Endothelial cell (in vitro differentiated cells): ENCODE data around the gene FGFBP1. TPM values are rescaled to one million over a fixed set of nuclear protein-coding genes. Genes with fewer than 3 reads are reported as not detected.

ENCODE experiments used
- DNase-seq: peaks from one replicate; pipeline ENCODE4 v3.0.0; 2021; ENCODE audit warnings: low spot score
- H3K27ac Mint-ChIP-seq: one replicate; pipeline ENCODE4 v1.8.0; 2021; ENCODE audit warnings: mixed read lengths, inconsistent platforms; ENCODE audit not compliant: unreplicated experiment
- H3K27me3 Mint-ChIP-seq: one replicate; pipeline ENCODE4 v1.8.0; 2021; ENCODE audit warnings: mild to moderate bottlenecking, moderate library complexity, mixed read lengths, inconsistent platforms; ENCODE audit not compliant: unreplicated experiment
- H3K36me3 Mint-ChIP-seq: one replicate; pipeline ENCODE4 v1.8.0; 2021; ENCODE audit warnings: mild to moderate bottlenecking, low read depth, mixed read lengths, inconsistent platforms; ENCODE audit not compliant: unreplicated experiment
- H3K4me1 Mint-ChIP-seq: one replicate; pipeline ENCODE4 v1.8.0; 2021; ENCODE audit warnings: mild to moderate bottlenecking, mixed read lengths, inconsistent platforms; ENCODE audit not compliant: unreplicated experiment
- H3K4me3 Mint-ChIP-seq: one replicate; pipeline ENCODE4 v1.8.0; 2021; ENCODE audit warnings: mild to moderate bottlenecking, mixed read lengths, inconsistent platforms; ENCODE audit not compliant: unreplicated experiment
- H3K9me3 Mint-ChIP-seq: one replicate; pipeline ENCODE4 v1.8.0; 2021; ENCODE audit warnings: mixed read lengths, inconsistent platforms; ENCODE audit not compliant: unreplicated experiment
- CTCF ChIP-seq: fragments of 200-600 bp; sonication (generic); IDR thresholded peaks from one replicate; pipeline ENCODE4 v1.5.0; 2021; ENCODE audit warnings: antibody characterized with exemption; ENCODE audit not compliant: unreplicated experiment
- total RNA-seq: library from RNA; stranded (reverse); fragmentation: NEBNext Ultra II Directional; extraction: Animal tissue kit (Norgen Biotek cat#: 25700); gene quantifications from one replicate; pipeline ENCODE4 v1.2.1, GENCODE V29; 2021; ENCODE audit not compliant: unreplicated experiment

Gene FGFBP1
- total RNA-seq, 1 donor from 2014 or later, result not detected

- DNase-seq, result no peak
- H3K36me3 Mint-ChIP-seq, result no peaks in the 10 kb centered on the region
- no peaks in the 10 kb centered on the region for H3K9me3 Mint-ChIP-seq
- H3K4me3 Mint-ChIP-seq, result no peak overlapping the region
- TF ChIP-seq CTCF, result no peak
- H3K27ac Mint-ChIP-seq, result no peak overlapping the region
- no peaks in the 10 kb centered on the region for H3K27me3 Mint-ChIP-seq
- no peaks in the 10 kb centered on the region for H3K4me1 Mint-ChIP-seq
Observed at GRCh38 chr4:15910155-15910940, 28.2 kb downstream of the FGFBP1 start.

- H3K9me3 Mint-ChIP-seq, result no peaks in the 10 kb centered on the region
- H3K4me3 Mint-ChIP-seq, result no peak overlapping the region
- no peaks in the 10 kb centered on the region for H3K27me3 Mint-ChIP-seq
- no peaks in the 10 kb centered on the region for H3K36me3 Mint-ChIP-seq
- H3K27ac Mint-ChIP-seq, result no peak overlapping the region
- DNase-seq, result no peak
- no peak for TF ChIP-seq CTCF
- H3K4me1 Mint-ChIP-seq, result no peaks in the 10 kb centered on the region
Observed at GRCh38 chr4:15907430-15907829, 31.1 kb downstream of the FGFBP1 start.

- no peaks in the 10 kb centered on the region for H3K36me3 Mint-ChIP-seq
- H3K27me3 Mint-ChIP-seq, result no peaks in the 10 kb centered on the region
- no peaks in the 10 kb centered on the region for H3K9me3 Mint-ChIP-seq
- DNase-seq, result no peak
- no peak for TF ChIP-seq CTCF
- H3K4me3 Mint-ChIP-seq, result no peak overlapping the region
- no peak overlapping the region for H3K27ac Mint-ChIP-seq
- H3K4me1 Mint-ChIP-seq, result no peaks in the 10 kb centered on the region
Observed at GRCh38 chr4:15906020-15906443, 32.5 kb downstream of the FGFBP1 start.

- H3K4me3 Mint-ChIP-seq, result no peak overlapping the region
- no peaks in the 10 kb centered on the region for H3K4me1 Mint-ChIP-seq
- no peaks in the 10 kb centered on the region for H3K27me3 Mint-ChIP-seq
- no peaks in the 10 kb centered on the region for H3K36me3 Mint-ChIP-seq
- TF ChIP-seq CTCF, result no peak
- H3K27ac Mint-ChIP-seq, result no peak overlapping the region
- no peak for DNase-seq
- H3K9me3 Mint-ChIP-seq, result no peaks in the 10 kb centered on the region
Observed at GRCh38 chr4:15902746-15903145, 35.8 kb downstream of the FGFBP1 start.

GRCh38 chr4:15901998-15902397, 36.5 kb downstream of the FGFBP1 start:
- H3K36me3 Mint-ChIP-seq, result no peaks in the 10 kb centered on the region
- no peaks in the 10 kb centered on the region for H3K4me1 Mint-ChIP-seq
- H3K27ac Mint-ChIP-seq, result no peak overlapping the region
- DNase-seq, result no peak
- no peaks in the 10 kb centered on the region for H3K9me3 Mint-ChIP-seq
- no peak overlapping the region for H3K4me3 Mint-ChIP-seq
- no peaks in the 10 kb centered on the region for H3K27me3 Mint-ChIP-seq
- TF ChIP-seq CTCF, result no peak
